K562 (cell line): ENCODE data around the gene LAMTOR4. TPM values are rescaled to one million over a fixed set of nuclear protein-coding genes. Genes with fewer than 3 reads are reported as not detected.

ENCODE experiments used
- ATF3 ChIP-seq, 2 experiments: fragments of 450-650 bp in 1 of 2; sonication (generic) in 1 of 2; formaldehyde crosslinking in 1 of 2; IDR thresholded peaks in 1 of 2; conservative IDR thresholded peaks in 1 of 2; 2 replicates each; pipeline versions ENCODE4 v1.6.1 to v1.8.1; 2016 to 2023; ENCODE audit warnings: mild to moderate bottlenecking in 2 of 2, moderate library complexity in 2 of 2, inconsistent platforms in 1 of 2, missing genetic modification reagents in 1 of 2
- E2F5 ChIP-seq: sonication (generic); formaldehyde crosslinking; IDR thresholded peaks from 2 replicates; pipeline ENCODE4 v1.8.0; 2022; ENCODE audit warnings: mild to moderate bottlenecking, missing genetic modification reagents
- JUND ChIP-seq, 2 experiments: IDR thresholded peaks; 2 replicates in 1 of 2; 3 replicates in 1 of 2; pipeline ENCODE4 v1.6.1; 2011; ENCODE audit warnings: borderline replicate concordance in 2 of 2, low read depth in 2 of 2, low read length in 2 of 2, improper control_type of control experiment in 1 of 2, missing biosample characterization in 1 of 2, missing genetic modification characterization in 1 of 2, missing genetic modification reagents in 1 of 2
- MEIS2 ChIP-seq: fragments of 450-650 bp; IDR thresholded peaks from 2 replicates; pipeline ENCODE4 v1.6.1; 2014; ENCODE audit warnings: mild to moderate bottlenecking; ENCODE audit not compliant: partially characterized antibody
- MYC ChIP-seq, 2 experiments: fragments of 250-450 bp in 1 of 2; sonication (Bioruptor Pico) in 1 of 2; IDR thresholded peaks; 2 replicates each; pipeline versions ENCODE4 v1.5.1 to v1.6.1; 2012 to 2021; ENCODE audit warnings: low read depth in 2 of 2, borderline replicate concordance in 1 of 2, improper control_type of control experiment in 1 of 2, low read length in 1 of 2, mild to moderate bottlenecking in 1 of 2, moderate library complexity in 1 of 2
- PBX2 ChIP-seq, 2 experiments: IDR thresholded peaks in 1 of 2; conservative IDR thresholded peaks in 1 of 2; 2 replicates each; pipeline ENCODE4 v1.6.1; 2016; ENCODE audit warnings: low read depth in 2 of 2, mild to moderate bottlenecking in 1 of 2, missing compliant biosample characterization in 1 of 2, missing genetic modification characterization in 1 of 2, moderate library complexity in 1 of 2
- SMARCC2 ChIP-seq: fragments of 450-650 bp; IDR thresholded peaks from 2 replicates; pipeline ENCODE4 v1.6.1; 2017; ENCODE audit warnings: antibody characterized with exemption, moderate library complexity, mild to moderate bottlenecking, low read depth
- ZBTB33 ChIP-seq: sonication (generic); formaldehyde crosslinking; IDR thresholded peaks from 2 replicates; pipeline ENCODE4 v1.8.1; 2023; ENCODE audit warnings: mild to moderate bottlenecking, missing genetic modification reagents
- ZBTB5 ChIP-seq: fragments of 450-650 bp; IDR thresholded peaks from 2 replicates; pipeline ENCODE4 v1.6.1; 2017; ENCODE audit warnings: antibody characterized with exemption
- ZNF121 ChIP-seq: sonication (generic); formaldehyde crosslinking; conservative IDR thresholded peaks from 2 replicates; pipeline ENCODE4 v1.8.0; 2022; ENCODE audit warnings: missing genetic modification reagents
- ZNF143 ChIP-seq: sonication (generic); formaldehyde crosslinking; IDR thresholded peaks from 2 replicates; pipeline ENCODE4 v1.9.0; 2022; ENCODE audit warnings: mild to moderate bottlenecking, missing genetic modification reagents
- ZNF280A ChIP-seq: fragments of 450-650 bp; IDR thresholded peaks from 2 replicates; pipeline ENCODE4 v1.6.1; 2018; ENCODE audit warnings: mild to moderate bottlenecking, low read depth; ENCODE audit not compliant: partially characterized antibody
- polyA plus RNA-seq, 8 experiments: library from polyadenylated mRNA; depleted of rRNA in 4 of 8; stranded (reverse) in 5 of 8; unstranded in 3 of 8; fragments of >200 nt; fragmentation: Nextera tagmentation in 2 of 8; fragmentation: Illumina TruSeq in 1 of 8; extraction: Ambion mirVana in 2 of 8; extraction: Trizol in 1 of 8; gene quantifications; 2 replicates each; pipeline versions ENCODE4 v1.2.1 to v1.2.3, GENCODE V29; 2011 to 2014; ENCODE audit warnings: inconsistent platforms in 1 of 8, missing spikeins in 1 of 8
- total RNA-seq, 7 experiments: library from RNA; depleted of rRNA in 6 of 7; stranded (reverse); fragments of >200 nt in 6 of 7; fragmentation: Illumina TruSeq in 2 of 7; extraction: Trizol in 2 of 7; gene quantifications; 2 replicates each; pipeline versions ENCODE4 v1.2.1 to v1.2.3, GENCODE V29; 2011 to 2021; ENCODE audit warnings: low replicate concordance in 1 of 7

Gene LAMTOR4
- total and polyA plus RNA-seq, 9 of the 15 experiments (the other 6 are each of a cell fraction or from before 2014, with no cell fraction given) = 79.6 to 314 (median 195) TPM

- no peak for TF ChIP-seq ZBTB5
- TF ChIP-seq E2F5 (CRISPR knock-in tag) = no peak
- no peak for TF ChIP-seq SMARCC2
- TF ChIP-seq ZNF121 (CRISPR knock-in tag) = peak; percentile 93
- no peak for TF ChIP-seq ZNF280A
- TF ChIP-seq ZBTB33 (CRISPR knock-in tag) = no peak
- TF ChIP-seq ZNF143 (CRISPR knock-in tag) = no peak; the same call in 1 of the 2 replicates
- TF ChIP-seq JUND (IDR thresholded peaks at IDR 0.05; ENCODE audit: borderline replicate concordance, low read depth, low read length) = peak; percentile 33; the same call in 1 of the 2 replicates
- TF ChIP-seq JUND (tag; IDR thresholded peaks at IDR 0.05; ENCODE audit: borderline replicate concordance, low read depth, low read length) = no peak
- TF ChIP-seq PBX2 (CRISPR knock-in tag; IDR thresholded peaks at IDR 0.05; ENCODE audit: low read depth) = peak; percentile 48; the same call in 1 of the 2 replicates
- peak; percentile 54; the same call in 1 of the 2 replicates for TF ChIP-seq PBX2 (tag; conservative IDR thresholded peaks at IDR 0.05; ENCODE audit: low read depth)
- TF ChIP-seq MYC (IDR thresholded peaks at IDR 0.05; ENCODE audit: low read depth, low read length) = no peak
- TF ChIP-seq MYC (CRISPR knock-in tag; IDR thresholded peaks at IDR 0.05; ENCODE audit: borderline replicate concordance, low read depth) = no peak
- 0 out of 2 replicates have a peak, but pooled peaks have one; percentile 13 for TF ChIP-seq ATF3 (IDR thresholded peaks at IDR 0.05)
- no peak for TF ChIP-seq ATF3 (CRISPR knock-in tag; conservative IDR thresholded peaks at IDR 0.05)
- peak; percentile 80 for TF ChIP-seq MEIS2
These were observed 45.5 kb upstream of the LAMTOR4 start (continued) for GRCh38 chr7:100102950-100103840.
